ENCODE measurements around the gene PRKCD.

Gene PRKCD

DNA sequence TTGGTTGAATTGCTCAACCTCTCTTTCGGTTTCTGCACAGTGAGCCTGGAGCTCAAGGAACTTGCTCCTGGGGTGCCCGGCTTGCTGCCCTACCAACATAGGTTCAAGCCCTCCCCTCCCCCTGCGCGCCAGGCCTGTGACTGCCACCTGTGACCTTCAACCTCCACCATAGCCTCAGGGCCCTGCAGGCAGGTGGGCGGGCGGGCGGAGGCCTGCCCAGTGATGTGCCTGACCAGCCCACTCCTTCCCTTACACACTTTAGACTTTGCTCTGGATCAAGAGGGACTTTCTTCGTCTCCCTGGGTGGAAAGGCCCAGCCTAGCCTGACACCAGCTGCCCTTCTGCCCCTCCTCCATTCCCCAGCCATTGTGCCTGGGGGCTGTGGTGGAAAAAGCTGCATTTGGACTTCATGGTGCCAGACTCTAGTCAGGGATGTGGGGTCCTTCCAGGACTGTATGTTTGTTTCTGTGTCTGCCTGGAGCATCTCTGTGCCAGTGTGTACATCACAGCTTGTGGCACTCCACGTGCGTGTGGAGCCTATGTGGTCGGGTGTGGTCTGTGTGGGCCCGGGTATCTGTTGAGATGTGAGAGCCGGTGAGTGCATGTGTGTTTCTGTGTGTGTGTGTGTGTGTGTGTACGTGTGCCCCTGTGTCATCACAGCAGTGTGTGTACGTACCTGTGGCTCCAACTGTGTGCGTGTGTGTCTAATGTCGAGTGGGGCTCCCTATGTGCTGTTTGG lies 9.5 kb downstream of the PRKCD start:
- TF ChIP-seq, protein P1, sequence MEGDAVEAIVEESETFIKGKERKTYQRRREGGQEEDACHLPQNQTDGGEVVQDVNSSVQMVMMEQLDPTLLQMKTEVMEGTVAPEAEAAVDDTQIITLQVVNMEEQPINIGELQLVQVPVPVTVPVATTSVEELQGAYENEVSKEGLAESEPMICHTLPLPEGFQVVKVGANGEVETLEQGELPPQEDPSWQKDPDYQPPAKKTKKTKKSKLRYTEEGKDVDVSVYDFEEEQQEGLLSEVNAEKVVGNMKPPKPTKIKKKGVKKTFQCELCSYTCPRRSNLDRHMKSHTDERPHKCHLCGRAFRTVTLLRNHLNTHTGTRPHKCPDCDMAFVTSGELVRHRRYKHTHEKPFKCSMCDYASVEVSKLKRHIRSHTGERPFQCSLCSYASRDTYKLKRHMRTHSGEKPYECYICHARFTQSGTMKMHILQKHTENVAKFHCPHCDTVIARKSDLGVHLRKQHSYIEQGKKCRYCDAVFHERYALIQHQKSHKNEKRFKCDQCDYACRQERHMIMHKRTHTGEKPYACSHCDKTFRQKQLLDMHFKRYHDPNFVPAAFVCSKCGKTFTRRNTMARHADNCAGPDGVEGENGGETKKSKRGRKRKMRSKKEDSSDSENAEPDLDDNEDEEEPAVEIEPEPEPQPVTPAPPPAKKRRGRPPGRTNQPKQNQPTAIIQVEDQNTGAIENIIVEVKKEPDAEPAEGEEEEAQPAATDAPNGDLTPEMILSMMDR (IDR thresholded peaks at IDR 0.05; ENCODE audit: borderline replicate concordance, control extremely low read depth, extremely low read depth, insufficient read depth, missing control alignments) = no peak
- in situ Hi-C loops (cut with MboI; ENCODE audit: low sequenced_read_pairs, unreplicated experiment) = no loop called here
- peak; percentile 79 for DNase-seq (ENCODE audit: low spot score)

DNA sequence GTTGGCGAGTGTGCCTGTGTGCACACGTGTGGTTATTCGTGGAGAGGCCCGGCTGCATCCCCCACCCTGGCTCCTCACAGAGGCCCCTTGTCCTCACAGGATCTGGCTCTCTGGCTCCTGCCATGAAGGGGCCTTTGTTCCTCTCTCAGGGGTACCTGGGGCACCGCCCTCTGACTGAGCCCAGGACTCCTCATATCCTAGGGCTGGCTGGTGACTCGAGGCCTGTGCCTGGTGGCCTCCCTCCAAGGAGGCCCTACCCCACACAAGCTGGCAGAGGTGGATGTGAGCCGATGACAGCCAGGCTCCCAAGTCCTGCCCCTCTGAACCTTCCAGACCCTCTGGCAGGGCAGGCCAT lies 10.0 kb downstream of the PRKCD start:
- in situ Hi-C loops (cut with MboI; ENCODE audit: low sequenced_read_pairs, unreplicated experiment) = no loop called here
- TF ChIP-seq, protein P1 (IDR thresholded peaks at IDR 0.05; ENCODE audit: borderline replicate concordance, control extremely low read depth, extremely low read depth, insufficient read depth, missing control alignments) = no peak
- no peak for DNase-seq (ENCODE audit: low spot score)

DNA sequence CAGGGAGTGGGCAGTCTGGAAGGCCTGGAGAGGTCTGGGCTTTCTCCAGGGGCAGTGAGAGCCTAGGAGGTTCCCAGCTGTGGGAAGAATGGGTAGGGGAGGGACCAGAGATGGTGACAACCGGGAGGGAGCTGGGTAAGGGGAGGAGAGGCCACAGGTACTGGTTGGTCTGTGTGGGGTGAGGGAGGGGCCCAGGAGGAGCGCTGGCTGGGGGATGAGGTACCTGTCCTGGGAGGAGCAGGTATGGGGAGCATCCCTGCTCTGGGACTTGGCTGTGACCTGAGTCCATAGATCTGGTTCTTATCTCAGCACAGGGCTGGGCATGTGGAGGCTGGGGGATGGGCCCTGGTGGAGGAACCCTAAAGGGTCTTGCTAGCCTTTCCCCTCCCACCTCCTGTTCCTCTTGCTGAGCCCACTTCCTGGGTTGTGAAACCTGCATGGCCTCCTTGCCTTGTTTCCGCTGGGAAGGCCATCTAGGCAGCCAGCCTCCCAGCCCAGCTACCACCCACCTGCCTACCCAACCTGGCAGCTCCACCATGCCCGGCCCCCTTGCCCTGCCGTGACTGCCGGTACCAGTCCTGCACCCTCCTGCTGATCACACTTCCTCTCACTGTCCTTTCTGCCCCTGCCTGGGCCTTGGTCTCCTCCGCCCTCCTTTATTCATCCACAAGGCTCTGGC lies 11.0 kb downstream of the PRKCD start:
- no peak for DNase-seq (ENCODE audit: low spot score)
- in situ Hi-C loops (cut with MboI; ENCODE audit: low sequenced_read_pairs, unreplicated experiment) = no loop called here
- TF ChIP-seq, protein P1 (IDR thresholded peaks at IDR 0.05; ENCODE audit: borderline replicate concordance, control extremely low read depth, extremely low read depth, insufficient read depth, missing control alignments) = no peak

DNA sequence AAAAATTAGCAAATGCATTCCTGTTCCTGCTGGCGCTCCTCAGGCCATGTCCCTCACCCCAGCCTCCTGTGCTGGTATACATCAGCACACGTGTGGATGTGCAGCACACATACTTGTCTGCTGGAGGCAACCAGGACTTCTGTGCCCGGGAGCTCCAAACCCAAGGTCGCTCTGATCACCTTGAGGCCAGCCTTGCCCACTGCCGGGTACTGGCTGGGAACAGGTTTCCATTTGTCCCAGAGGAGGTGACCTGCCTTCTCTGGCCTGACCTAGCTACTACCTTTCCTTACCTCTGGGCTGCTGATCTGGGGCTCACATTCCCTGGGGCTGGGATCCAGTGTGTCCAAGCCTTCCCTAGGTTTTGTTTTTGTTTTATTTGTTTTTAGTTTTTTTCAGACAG lies 12.1 kb downstream of the PRKCD start:
- no peak for DNase-seq (ENCODE audit: low spot score)
- in situ Hi-C loops (cut with MboI; ENCODE audit: low sequenced_read_pairs, unreplicated experiment) = no loop called here
- TF ChIP-seq, protein P1 (IDR thresholded peaks at IDR 0.05; ENCODE audit: borderline replicate concordance, control extremely low read depth, extremely low read depth, insufficient read depth, missing control alignments) = no peak

DNA sequence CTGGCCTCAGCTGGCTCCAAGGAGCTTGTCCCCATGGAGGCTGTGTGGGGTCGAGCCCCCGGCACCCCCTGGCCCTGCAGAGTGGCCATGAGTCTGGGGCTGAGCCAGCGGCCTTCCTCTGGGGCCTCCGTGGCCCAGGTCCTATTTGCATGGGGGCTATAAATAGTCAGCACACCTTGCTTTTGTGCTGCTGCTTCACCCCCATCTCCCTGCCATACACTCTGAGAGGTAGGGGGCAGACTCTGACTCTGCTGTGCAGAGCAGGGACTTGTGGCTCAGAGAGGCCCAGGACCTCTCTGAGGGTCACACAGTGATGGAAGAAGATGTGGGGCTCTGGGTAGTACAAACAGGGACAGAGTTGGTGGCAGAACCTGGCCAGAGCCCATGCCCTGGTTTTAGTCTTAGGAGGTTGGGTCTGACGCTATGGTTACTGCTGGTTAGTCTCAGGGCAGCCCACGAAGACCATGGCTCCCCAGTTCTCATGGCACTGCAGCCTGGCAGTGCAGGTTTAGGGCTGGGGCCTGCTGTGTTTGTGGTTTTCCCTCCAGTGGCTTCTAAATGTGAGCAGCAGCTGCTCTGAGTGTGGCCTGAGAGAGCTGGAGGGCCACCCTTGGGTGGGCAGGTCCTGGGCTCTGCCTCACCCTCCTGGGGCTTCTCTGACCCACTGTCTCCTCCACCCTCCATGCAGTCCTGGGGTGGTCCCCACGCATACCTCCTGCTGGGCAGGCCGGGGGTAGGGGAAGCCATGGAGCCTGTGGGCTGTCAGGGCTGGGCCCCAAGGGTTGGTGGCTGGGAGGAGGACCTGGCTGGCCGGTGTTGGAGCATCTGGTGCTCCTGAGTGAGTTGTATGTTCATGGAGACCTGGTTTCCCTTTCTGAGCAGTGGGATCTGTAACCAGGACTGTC lies 13.6 kb downstream of the PRKCD start:
- TF ChIP-seq, protein P1 (IDR thresholded peaks at IDR 0.05; ENCODE audit: borderline replicate concordance, control extremely low read depth, extremely low read depth, insufficient read depth, missing control alignments) = peak; percentile 27
- in situ Hi-C loops (cut with MboI; ENCODE audit: low sequenced_read_pairs, unreplicated experiment) = no loop called here
- DNase-seq (ENCODE audit: low spot score) = peak; percentile 74

All from GM13976 (cell line).